ENCODE data around the gene VTI1A. TPM values are rescaled to one million over a fixed set of nuclear protein-coding genes. Genes with fewer than 3 reads are reported as not detected.

Gene VTI1A
- total RNA-seq, 2 donors from 2014 or later = 34.1 to 38.6 TPM

GRCh38 chr10:112826018-112826697 lies 379.1 kb downstream of the VTI1A start:
- no peak for TF ChIP-seq CTCF (IDR thresholded peaks at IDR 0.05)
- intact Hi-C loops (cut with DNase I) = no loop called here
- no peak for DNase-seq
- no peak overlapping the region for H3K27ac ChIP-seq
- no peaks in the 10 kb centered on the region for H3K36me3 ChIP-seq
- H3K9me3 ChIP-seq = no peaks in the 10 kb centered on the region
- no peak overlapping the region for H3K4me3 ChIP-seq
- no peak overlapping the region for H3K9ac ChIP-seq (ENCODE audit: low read depth in 2 of 2, low read length in 2 of 2)
- no peaks in the 10 kb centered on the region for H3K4me1 ChIP-seq
- H3K27me3 ChIP-seq = no peaks in the 10 kb centered on the region

- Histone ChIP-seq H3K9me3 (no peaks in the 10 kb centered on the region), H3K9ac (ENCODE audit: low read depth in 2 of 2, low read length in 2 of 2) (no peak overlapping the region), H3K27me3 (no peaks in the 10 kb centered on the region), H3K4me3 (no peak overlapping the region), H3K4me1 (no peaks in the 10 kb centered on the region), H3K36me3 (no peaks in the 10 kb centered on the region), H3K27ac (no peak overlapping the region)
- no peak for DNase-seq
- no peak for TF ChIP-seq CTCF (IDR thresholded peaks at IDR 0.05)
- intact Hi-C loops (cut with DNase I) = no loop called here
These were observed 380.1 kb downstream of the VTI1A start for GRCh38 chr10:112827086-112827485.

- Histone ChIP-seq H3K27me3 (no peaks in the 10 kb centered on the region), H3K27ac (no peak overlapping the region), H3K4me3 (no peak overlapping the region), H3K4me1 (no peaks in the 10 kb centered on the region), H3K36me3 (no peaks in the 10 kb centered on the region), H3K9me3 (no peaks in the 10 kb centered on the region), H3K9ac (ENCODE audit: low read depth in 2 of 2, low read length in 2 of 2) (no peak overlapping the region)
- DNase-seq = no peak
- no peak for TF ChIP-seq CTCF (IDR thresholded peaks at IDR 0.05)
- intact Hi-C loops (cut with DNase I) = no loop called here
These were observed 380.9 kb downstream of the VTI1A start for GRCh38 chr10:112827951-112828350.

GRCh38 chr10:112831859-112832258 lies 384.8 kb downstream of the VTI1A start:
- H3K4me3 ChIP-seq = no peak overlapping the region
- no peaks in the 10 kb centered on the region for H3K9me3 ChIP-seq
- no peak overlapping the region for H3K9ac ChIP-seq (ENCODE audit: low read depth in 2 of 2, low read length in 2 of 2)
- no peaks in the 10 kb centered on the region for H3K36me3 ChIP-seq
- no peaks in the 10 kb centered on the region for H3K27me3 ChIP-seq
- H3K27ac ChIP-seq = no peak overlapping the region
- intact Hi-C loops (cut with DNase I) = no loop called here
- H3K4me1 ChIP-seq = no peaks in the 10 kb centered on the region
- DNase-seq = no peak
- TF ChIP-seq CTCF (IDR thresholded peaks at IDR 0.05) = no peak

- Histone ChIP-seq H3K4me1 (no peaks in the 10 kb centered on the region), H3K27me3 (no peaks in the 10 kb centered on the region), H3K36me3 (no peaks in the 10 kb centered on the region), H3K9ac (ENCODE audit: low read depth in 2 of 2, low read length in 2 of 2) (no peak overlapping the region), H3K9me3 (no peaks in the 10 kb centered on the region), H3K4me3 (no peak overlapping the region), H3K27ac (no peak overlapping the region)
- DNase-seq = no peak
- no peak for TF ChIP-seq CTCF (IDR thresholded peaks at IDR 0.05)
- intact Hi-C loops (cut with DNase I) = no loop called here
These were observed 385.4 kb downstream of the VTI1A start for GRCh38 chr10:112832361-112832878.
